IPS-20b (cell line): Measurements from ENCODE around the gene CACFD1.

Source experiments
- H3K27ac ChIP-seq: one replicate; pipeline ENCODE4 v1.5.1; 2013; ENCODE audit warnings: low read length
- H3K27me3 ChIP-seq: 2 replicates; pipeline ENCODE4 v1.6.1; 2013; ENCODE audit warnings: mild to moderate bottlenecking, low read length, inconsistent platforms; ENCODE audit not compliant: insufficient read depth
- H3K36me3 ChIP-seq: 2 replicates; pipeline ENCODE4 v1.6.1; 2013; ENCODE audit warnings: low read depth, mild to moderate bottlenecking, inconsistent platforms, low read length, moderate library complexity; ENCODE audit not compliant: insufficient read depth
- H3K4me1 ChIP-seq: 2 replicates; pipeline ENCODE4 v1.6.1; 2013; ENCODE audit warnings: mild to moderate bottlenecking, control low read depth, inconsistent platforms, low read length, moderate library complexity; ENCODE audit not compliant: insufficient read depth
- H3K4me3 ChIP-seq: 2 replicates; pipeline ENCODE4 v1.5.1; 2013; ENCODE audit warnings: mild to moderate bottlenecking, low read length, inconsistent platforms
- H3K9ac ChIP-seq: 2 replicates; pipeline ENCODE4 v1.6.1; 2013; ENCODE audit warnings: low read depth, mild to moderate bottlenecking, inconsistent platforms, low read length, moderate library complexity
- H3K9me3 ChIP-seq: 2 replicates; pipeline ENCODE4 v1.6.1; 2013; ENCODE audit warnings: mild to moderate bottlenecking, low read depth, low read length, inconsistent platforms; ENCODE audit not compliant: insufficient read depth

Gene CACFD1

DNA sequence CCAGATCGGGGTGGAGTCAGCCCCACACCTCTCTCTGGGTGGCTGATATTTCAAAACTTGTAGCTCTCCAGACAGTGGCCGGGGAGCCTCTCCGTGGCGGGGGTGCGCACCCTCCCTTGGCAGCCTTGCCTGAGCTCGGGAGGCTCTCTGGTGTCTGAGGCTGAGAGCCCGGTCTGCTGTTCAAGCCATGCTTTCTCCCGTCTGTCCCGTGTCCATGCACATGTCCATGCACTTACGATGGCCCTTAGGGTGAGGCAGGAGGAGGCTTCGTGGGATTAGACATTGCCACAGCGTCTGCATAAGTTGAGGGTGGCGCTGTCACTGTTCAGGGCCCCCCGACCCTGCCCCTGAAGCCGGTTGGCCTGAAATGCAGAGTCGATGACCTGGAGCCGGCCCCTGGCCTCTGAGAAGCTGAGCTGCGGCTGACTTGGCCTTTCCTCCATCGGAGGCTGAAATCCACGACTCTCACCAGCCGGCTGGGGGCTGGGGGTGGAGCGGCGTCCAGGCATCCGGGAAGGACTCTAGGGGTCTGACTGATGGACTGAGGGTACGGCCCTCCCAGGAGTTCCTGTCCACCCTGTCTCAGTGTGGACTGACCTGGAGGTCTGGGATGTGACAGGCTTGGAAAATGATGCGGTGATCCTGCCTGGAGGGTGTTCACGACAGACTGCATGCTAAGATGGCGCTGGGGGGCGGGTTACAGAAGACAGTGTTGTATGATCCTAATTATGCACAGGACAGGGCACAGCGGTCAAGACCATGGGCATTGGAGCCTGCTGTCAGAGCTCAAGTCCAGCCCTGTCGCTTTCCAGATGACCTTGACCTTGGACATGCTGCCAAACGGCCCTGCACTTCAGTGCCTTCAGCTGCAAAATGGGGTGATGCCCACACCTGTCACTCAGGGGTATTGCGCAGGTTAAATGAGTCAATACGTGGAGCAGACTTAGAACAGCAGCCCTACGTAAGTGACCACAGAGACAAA is 37.4 kb downstream of the CACFD1 start:
- Histone ChIP-seq H3K9me3 (peaks cover 8% of the 10 kb centered on the region; the same call in 1 of the 2 replicates), H3K9ac (no peak overlapping the region), H3K4me3 (no peak overlapping the region), H3K27me3 (no peaks in the 10 kb centered on the region), H3K36me3 (no peaks in the 10 kb centered on the region), H3K4me1 (no peaks in the 10 kb centered on the region), H3K27ac (no peak overlapping the region)

DNA sequence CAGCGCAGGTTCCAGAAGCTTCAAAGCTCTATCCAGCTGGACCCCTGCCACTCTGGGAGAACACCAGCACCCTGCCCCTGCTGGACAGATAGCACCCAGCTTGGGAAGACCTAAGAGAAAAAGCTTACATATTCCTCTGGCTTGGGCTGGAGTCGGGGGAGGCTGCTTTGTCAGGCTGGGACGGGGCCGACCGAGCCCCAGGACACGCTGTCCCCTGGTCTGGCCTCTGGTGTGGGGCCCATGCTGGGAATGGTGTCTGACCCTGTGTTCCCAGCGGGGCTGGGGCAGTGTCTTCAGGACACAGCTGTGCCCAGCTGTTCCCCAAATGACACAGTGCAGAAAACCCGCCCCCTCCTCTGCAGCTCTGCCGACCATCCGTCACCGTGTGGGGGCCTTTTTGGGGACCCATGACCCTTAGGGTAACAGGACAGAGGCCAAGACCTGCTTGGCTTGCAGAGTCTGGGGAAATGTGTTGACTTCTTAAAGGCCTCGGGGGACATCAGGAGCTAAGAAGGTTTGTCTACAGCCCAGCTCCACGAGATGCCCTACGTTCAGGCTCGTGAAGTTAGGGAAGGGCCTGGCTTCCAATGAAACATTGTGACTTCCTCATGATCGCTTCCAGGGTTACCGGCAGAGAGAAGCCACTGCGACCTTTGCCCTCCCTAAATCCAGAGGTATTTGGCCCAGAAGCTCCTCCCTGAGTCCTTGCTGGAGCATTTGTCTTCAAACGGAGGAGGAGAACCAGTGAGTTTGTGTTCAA is 39.5 kb downstream of the CACFD1 start:
- H3K36me3 ChIP-seq, result no peaks in the 10 kb centered on the region
- no peaks in the 10 kb centered on the region for H3K4me1 ChIP-seq
- H3K27ac ChIP-seq, result no peak overlapping the region
- peaks cover 12% of the 10 kb centered on the region; the same call in 1 of the 2 replicates for H3K9me3 ChIP-seq
- no peak overlapping the region for H3K4me3 ChIP-seq
- H3K27me3 ChIP-seq, result no peaks in the 10 kb centered on the region
- H3K9ac ChIP-seq, result no peak overlapping the region

- H3K9ac ChIP-seq, result no peak overlapping the region
- H3K27ac ChIP-seq, result no peak overlapping the region
- peaks cover 12% of the 10 kb centered on the region; the same call in 1 of the 2 replicates for H3K9me3 ChIP-seq
- no peaks in the 10 kb centered on the region for H3K27me3 ChIP-seq
- H3K4me3 ChIP-seq, result no peak overlapping the region
- H3K4me1 ChIP-seq, result no peaks in the 10 kb centered on the region
- H3K36me3 ChIP-seq, result no peaks in the 10 kb centered on the region
Observed at GRCh38 chr9:133499892-133500270, 40.1 kb downstream of the CACFD1 start.

DNA sequence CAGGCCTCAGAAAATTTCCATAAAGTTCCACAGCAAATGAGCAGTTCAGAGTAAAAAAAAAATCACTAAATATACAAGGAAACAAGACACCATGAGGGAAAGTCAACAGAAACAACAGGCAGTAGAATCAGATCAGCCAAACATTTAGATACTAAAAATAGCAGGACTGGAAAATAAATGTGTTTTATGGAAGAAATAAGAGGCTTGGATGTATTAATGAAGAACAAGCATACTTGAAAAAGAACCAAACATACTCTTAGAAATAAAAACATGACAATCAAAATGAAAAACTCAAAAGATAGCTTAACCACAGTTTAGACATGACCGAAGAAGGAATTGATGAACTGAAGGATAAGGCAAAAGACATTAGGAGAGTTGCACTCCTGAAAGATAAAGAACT is 42.3 kb downstream of the CACFD1 start:
- H3K36me3 ChIP-seq, result no peaks in the 10 kb centered on the region
- no peaks in the 10 kb centered on the region for H3K27me3 ChIP-seq
- no peak overlapping the region for H3K9ac ChIP-seq
- peaks cover 12% of the 10 kb centered on the region; the same call in 1 of the 2 replicates for H3K9me3 ChIP-seq
- no peak overlapping the region for H3K4me3 ChIP-seq
- H3K4me1 ChIP-seq, result no peaks in the 10 kb centered on the region
- H3K27ac ChIP-seq, result no peak overlapping the region

- Histone ChIP-seq H3K9me3 (peaks cover 12% of the 10 kb centered on the region; the same call in 1 of the 2 replicates), H3K36me3 (no peaks in the 10 kb centered on the region), H3K4me3 (no peak overlapping the region), H3K4me1 (peaks cover 11% of the 10 kb centered on the region; the same call in 1 of the 2 replicates), H3K9ac (no peak overlapping the region), H3K27me3 (no peaks in the 10 kb centered on the region), H3K27ac (no peak overlapping the region)
Observed at GRCh38 chr9:133505186-133505830, 45.5 kb downstream of the CACFD1 start.

- H3K36me3 ChIP-seq, result no peaks in the 10 kb centered on the region
- peaks cover 12% of the 10 kb centered on the region; the same call in 1 of the 2 replicates for H3K9me3 ChIP-seq
- no peak overlapping the region for H3K4me3 ChIP-seq
- peaks cover 11% of the 10 kb centered on the region; the same call in 1 of the 2 replicates for H3K4me1 ChIP-seq
- H3K27ac ChIP-seq, result no peak overlapping the region
- no peak overlapping the region for H3K9ac ChIP-seq
- H3K27me3 ChIP-seq, result no peaks in the 10 kb centered on the region
Observed at GRCh38 chr9:133505901-133506652, 46.3 kb downstream of the CACFD1 start.

DNA sequence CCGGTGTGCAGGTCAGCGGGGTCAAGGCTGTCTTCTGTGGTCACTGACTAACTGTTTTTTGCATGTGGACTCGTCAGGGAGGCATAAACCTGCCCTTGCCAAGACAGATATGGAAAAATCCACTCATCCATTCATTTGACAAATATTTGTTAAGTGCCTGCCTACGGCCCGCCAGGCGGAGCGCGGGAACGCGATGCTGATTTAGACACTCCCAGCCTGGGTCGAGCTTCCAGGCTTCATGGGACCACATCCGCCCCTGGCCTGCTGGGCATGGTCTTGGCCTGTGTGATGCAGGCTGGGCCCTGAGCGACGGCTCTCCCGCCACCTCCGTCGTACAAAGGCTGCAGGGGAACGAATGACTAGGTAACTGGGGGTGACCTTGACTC is 46.9 kb downstream of the CACFD1 start:
- Histone ChIP-seq H3K4me3 (no peak overlapping the region), H3K27ac (no peak overlapping the region), H3K9me3 (peaks cover 10% of the 10 kb centered on the region; the same call in 1 of the 2 replicates)

DNA sequence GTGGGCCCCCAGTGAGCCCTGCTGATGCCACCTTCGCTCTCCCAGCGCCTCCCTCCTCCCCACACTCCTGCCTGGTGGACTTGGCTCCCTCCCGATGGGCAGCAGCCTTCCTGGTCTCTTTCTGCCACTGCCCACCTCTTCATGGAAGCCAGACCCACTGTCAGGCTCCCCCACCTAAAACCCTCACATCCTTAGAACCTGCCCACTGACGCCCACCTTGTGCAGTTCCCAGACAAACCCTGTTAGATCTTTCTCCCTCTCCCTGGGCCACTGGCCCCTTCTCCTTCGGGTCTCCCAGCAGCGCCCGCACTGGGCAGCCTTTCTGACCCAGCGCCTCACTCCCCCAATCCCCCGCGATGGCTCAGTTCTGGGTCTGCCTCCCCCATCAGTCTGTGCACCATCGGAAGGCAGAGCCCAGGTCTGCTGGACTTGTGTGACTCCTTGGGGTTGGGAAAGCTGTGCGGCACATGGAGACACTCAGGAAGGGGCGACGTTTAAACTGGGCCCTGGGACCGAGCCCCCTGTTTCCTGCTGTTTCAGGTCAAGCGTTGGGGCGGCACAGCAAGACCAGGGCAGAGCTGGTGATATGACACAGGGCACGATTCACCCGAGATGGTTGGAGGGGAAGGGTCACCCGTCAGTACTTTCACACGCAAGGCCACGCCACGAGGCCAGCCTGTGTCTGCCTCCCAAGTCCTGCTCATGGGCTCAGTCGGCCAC is 47.6 kb downstream of the CACFD1 start:
- H3K9me3 ChIP-seq, result 0 out of 2 replicates have a peak, but pooled peaks cover 2% of the 10 kb centered on the region

More for the DNA sequence above, 46.9 kb downstream of the CACFD1 start:
- Histone ChIP-seq H3K36me3 (no peaks in the 10 kb centered on the region), H3K9ac (no peak overlapping the region), H3K4me1 (peaks cover 11% of the 10 kb centered on the region; the same call in 1 of the 2 replicates), H3K27me3 (no peaks in the 10 kb centered on the region)

GRCh38 chr9:133508046-133508445 is 48.3 kb downstream of the CACFD1 start:
- Histone ChIP-seq H3K9me3 (no peaks in the 10 kb centered on the region), H3K27me3 (no peaks in the 10 kb centered on the region), H3K27ac (no peak overlapping the region), H3K4me3 (no peak overlapping the region), H3K9ac (no peak overlapping the region), H3K36me3 (no peaks in the 10 kb centered on the region), H3K4me1 (peaks cover 11% of the 10 kb centered on the region; the same call in 1 of the 2 replicates)

More for the DNA sequence above, 47.6 kb downstream of the CACFD1 start:
- no peaks in the 10 kb centered on the region for H3K27me3 ChIP-seq
- no peak overlapping the region for H3K27ac ChIP-seq
- no peak overlapping the region for H3K4me3 ChIP-seq
- H3K4me1 ChIP-seq, result peaks cover 11% of the 10 kb centered on the region; the same call in 1 of the 2 replicates
- H3K36me3 ChIP-seq, result no peaks in the 10 kb centered on the region
- H3K9ac ChIP-seq, result no peak overlapping the region
